HepG2 (cell line): ENCODE measurements around the gene ARL6. TPM values are rescaled to one million over a fixed set of nuclear protein-coding genes. Genes with fewer than 3 reads are reported as not detected.

Source experiments
- AHR ChIP-seq: IDR thresholded peaks from 2 replicates; pipeline ENCODE4 v1.6.1; 2018; ENCODE audit warnings: missing genetic modification reagents, missing compliant biosample characterization
- ATF7 ChIP-seq, 2 experiments: fragments of 450-650 bp in 1 of 2; sonication (generic) in 1 of 2; formaldehyde crosslinking in 1 of 2; IDR thresholded peaks; 2 replicates each; pipeline versions ENCODE4 v1.4.0 to v1.6.1; 2016 to 2020; ENCODE audit warnings: antibody characterized with exemption in 1 of 2, mild to moderate bottlenecking in 1 of 2, missing genetic modification reagents in 1 of 2
- FOSL2 ChIP-seq: sonication (generic); formaldehyde crosslinking; IDR thresholded peaks from 2 replicates; pipeline ENCODE4 v1.4.0; 2020; ENCODE audit warnings: missing genetic modification reagents
- MAZ ChIP-seq, 2 experiments: sonication (generic) in 1 of 2; formaldehyde crosslinking in 1 of 2; IDR thresholded peaks; 2 replicates each; pipeline versions ENCODE4 v1.5.0 to v1.6.1; 2012 to 2020; ENCODE audit warnings: low read depth in 2 of 2, mild to moderate bottlenecking in 2 of 2, borderline replicate concordance in 1 of 2, improper control_type of control experiment in 1 of 2, low read length in 1 of 2, missing genetic modification reagents in 1 of 2, moderate library complexity in 1 of 2
- PHF20 ChIP-seq: sonication (generic); formaldehyde crosslinking; IDR thresholded peaks from 2 replicates; pipeline ENCODE4 v1.5.0; 2020; ENCODE audit warnings: mild to moderate bottlenecking, missing genetic modification reagents
- POLR2AphosphoS5 ChIP-seq: IDR thresholded peaks from 2 replicates; pipeline ENCODE4 v1.6.1; 2012; ENCODE audit warnings: low read depth, low read length
- RFXANK ChIP-seq: IDR thresholded peaks from 2 replicates; pipeline ENCODE4 v1.6.1; 2016
- SIX1 ChIP-seq: sonication (generic); formaldehyde crosslinking; IDR thresholded peaks from 2 replicates; pipeline ENCODE4 v1.4.0; 2020; ENCODE audit warnings: missing genetic modification reagents, borderline replicate concordance
- TBX2 ChIP-seq: sonication (generic); formaldehyde crosslinking; IDR thresholded peaks from 2 replicates; pipeline ENCODE4 v1.5.0; 2020; ENCODE audit warnings: missing genetic modification reagents, mild to moderate bottlenecking, borderline replicate concordance
- U2AF1 ChIP-seq: fragments of 200-400 bp; formaldehyde crosslinking; optimal IDR thresholded peaks from 2 replicates; pipeline ENCODE3; 2017; ENCODE audit warnings: mild to moderate bottlenecking, low read depth, low read length
- ZKSCAN5 ChIP-seq: sonication (generic); formaldehyde crosslinking; IDR thresholded peaks from 2 replicates; pipeline ENCODE4 v1.5.1; 2020; ENCODE audit warnings: mild to moderate bottlenecking, missing genetic modification reagents
- ZNF326 ChIP-seq: sonication (generic); formaldehyde crosslinking; IDR thresholded peaks from 2 replicates; pipeline ENCODE4 v1.4.0; 2020; ENCODE audit warnings: missing genetic modification reagents, borderline replicate concordance
- ZNF563 ChIP-seq: sonication (generic); formaldehyde crosslinking; IDR thresholded peaks from 2 replicates; pipeline ENCODE4 v1.8.0; 2022; ENCODE audit warnings: mild to moderate bottlenecking, moderate library complexity, missing genetic modification reagents
- ZNF652 ChIP-seq: IDR thresholded peaks from 2 replicates; pipeline ENCODE4 v1.6.1; 2016; ENCODE audit warnings: low read depth, borderline replicate concordance
- ZNF724P ChIP-seq: sonication (generic); formaldehyde crosslinking; IDR thresholded peaks from 2 replicates; pipeline ENCODE4 v1.8.0; 2022; ENCODE audit warnings: missing genetic modification reagents, borderline replicate concordance
- ZNF766 ChIP-seq: sonication (generic); formaldehyde crosslinking; IDR thresholded peaks from 2 replicates; pipeline ENCODE4 v1.5.0; 2020; ENCODE audit warnings: missing genetic modification reagents, borderline replicate concordance
- ZNF775 ChIP-seq: sonication (generic); formaldehyde crosslinking; IDR thresholded peaks from 2 replicates; pipeline ENCODE4 v1.4.0; 2020; ENCODE audit warnings: missing genetic modification reagents, mild to moderate bottlenecking, moderate library complexity, borderline replicate concordance
- ZNF782 ChIP-seq: sonication (generic); formaldehyde crosslinking; IDR thresholded peaks from 2 replicates; pipeline ENCODE4 v1.4.0; 2020; ENCODE audit warnings: missing genetic modification reagents, mild to moderate bottlenecking, borderline replicate concordance
- polyA plus RNA-seq, 8 experiments: library from polyadenylated mRNA; depleted of rRNA in 3 of 8; stranded (reverse) in 7 of 8; unstranded in 1 of 8; fragments of >200 nt; fragmentation: Illumina TruSeq in 4 of 8; extraction: Trizol in 4 of 8; gene quantifications; 2 replicates each; pipeline versions ENCODE4 v1.2.1 to v1.2.3, GENCODE V29; 2011 to 2016; ENCODE audit warnings: low read depth in 4 of 8, missing spikeins in 1 of 8, mixed read lengths in 1 of 8; ENCODE audit not compliant: insufficient read depth in 1 of 8
- total RNA-seq, 5 experiments: library from RNA; depleted of rRNA; stranded (reverse); fragments of >200 nt; fragmentation: Illumina TruSeq; extraction: Trizol; gene quantifications; 2 replicates each; pipeline ENCODE4 v1.2.3, GENCODE V29; 2016; ENCODE audit warnings: low read depth in 1 of 5
- TF ChIP-seq, protein P1 (sequence below), 2 experiments: sonication (generic) in 1 of 2; formaldehyde crosslinking in 1 of 2; IDR thresholded peaks; 2 replicates each; pipeline versions ENCODE4 v1.6.1 to v1.9.0; 2014 to 2022; ENCODE audit warnings: antibody characterized with exemption in 1 of 2, borderline replicate concordance in 1 of 2, inconsistent platforms in 1 of 2, low read depth in 1 of 2, missing genetic modification reagents in 1 of 2
- TF ChIP-seq, protein P2 (sequence below): sonication (generic); formaldehyde crosslinking; IDR thresholded peaks from 2 replicates; pipeline ENCODE4 v1.4.0; 2020; ENCODE audit warnings: mild to moderate bottlenecking, missing genetic modification reagents
- TF ChIP-seq, protein P3 (sequence below): sonication (generic); formaldehyde crosslinking; conservative IDR thresholded peaks from 2 replicates; pipeline ENCODE4 v1.8.0; 2022; ENCODE audit warnings: low read depth, missing genetic modification reagents

ARL6 gene
- total and polyA plus RNA-seq, 2 of the 13 experiments (the other 11 are each of a cell fraction or from before 2014, with no cell fraction given): 1.3 to 3.7 TPM

DNA sequence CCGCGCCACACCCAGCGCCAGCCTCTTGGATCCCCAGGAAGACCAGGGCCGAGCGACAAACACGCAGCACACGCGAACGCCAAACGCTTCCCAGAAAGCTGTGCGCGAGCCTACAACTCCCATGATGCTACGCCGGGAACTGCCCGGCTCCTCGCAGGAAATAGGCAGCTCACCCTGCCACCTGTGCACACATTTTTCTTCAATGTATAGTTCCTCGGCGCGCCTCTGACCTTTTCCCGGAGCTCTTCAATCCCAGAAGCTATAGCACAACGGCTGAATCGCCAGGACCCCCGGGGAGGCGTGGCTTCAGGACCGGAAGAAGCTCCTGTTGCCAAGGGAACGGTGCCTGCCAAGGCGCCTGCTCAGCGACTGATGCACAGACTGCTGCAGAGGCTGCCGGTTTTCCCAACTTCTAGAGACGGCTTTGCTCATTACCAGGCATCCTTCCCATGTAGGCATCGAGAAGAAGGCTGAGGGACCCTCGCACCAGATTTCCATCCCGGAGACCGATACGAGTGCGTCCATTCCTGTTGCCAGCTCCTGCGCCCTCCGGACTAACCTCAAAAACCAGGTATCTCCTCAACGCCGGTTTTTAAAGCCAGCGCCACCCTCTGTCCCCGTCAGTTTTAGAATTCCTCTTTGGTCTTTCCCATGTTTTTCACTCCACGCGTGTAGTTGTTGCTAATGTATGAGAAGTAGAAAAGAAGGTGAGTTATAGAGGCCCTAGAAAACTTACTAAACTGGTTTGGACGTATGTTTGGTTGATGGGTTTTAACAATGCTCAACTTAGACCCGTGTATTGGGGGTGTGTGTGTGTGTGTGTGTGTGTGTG lies at the start of gene ARL6 (continued):
- TF ChIP-seq ZNF652 (no peak), POLR2AphosphoS5 (peak; percentile 73), U2AF1 (no peak), RFXANK (CRISPR knock-in tag) (no peak), ZNF724P (CRISPR knock-in tag) (no peak), ZKSCAN5 (CRISPR knock-in tag) (no peak), SIX1 (CRISPR knock-in tag) (no peak), ZNF782 (CRISPR knock-in tag) (no peak), TBX2 (CRISPR knock-in tag) (no peak; the same call in 1 of the 2 replicates), MAZ (IDR thresholded peaks at IDR 0.05; ENCODE audit: borderline replicate concordance, low read depth, low read length) (no peak), MAZ (CRISPR knock-in tag; IDR thresholded peaks at IDR 0.05; ENCODE audit: low read depth) (no peak), ZNF563 (CRISPR knock-in tag) (no peak), ATF7 (IDR thresholded peaks at IDR 0.05) (no peak), ATF7 (CRISPR knock-in tag; IDR thresholded peaks at IDR 0.05) (no peak), PHF20 (CRISPR knock-in tag) (peak; percentile 81), AHR (CRISPR knock-in tag) (no peak), ZNF326 (no peak), ZNF775 (CRISPR knock-in tag) (no peak), FOSL2 (no peak; the same call in none of the 2 replicates), ZNF766 (CRISPR knock-in tag) (no peak)
- TF ChIP-seq, protein P1, sequence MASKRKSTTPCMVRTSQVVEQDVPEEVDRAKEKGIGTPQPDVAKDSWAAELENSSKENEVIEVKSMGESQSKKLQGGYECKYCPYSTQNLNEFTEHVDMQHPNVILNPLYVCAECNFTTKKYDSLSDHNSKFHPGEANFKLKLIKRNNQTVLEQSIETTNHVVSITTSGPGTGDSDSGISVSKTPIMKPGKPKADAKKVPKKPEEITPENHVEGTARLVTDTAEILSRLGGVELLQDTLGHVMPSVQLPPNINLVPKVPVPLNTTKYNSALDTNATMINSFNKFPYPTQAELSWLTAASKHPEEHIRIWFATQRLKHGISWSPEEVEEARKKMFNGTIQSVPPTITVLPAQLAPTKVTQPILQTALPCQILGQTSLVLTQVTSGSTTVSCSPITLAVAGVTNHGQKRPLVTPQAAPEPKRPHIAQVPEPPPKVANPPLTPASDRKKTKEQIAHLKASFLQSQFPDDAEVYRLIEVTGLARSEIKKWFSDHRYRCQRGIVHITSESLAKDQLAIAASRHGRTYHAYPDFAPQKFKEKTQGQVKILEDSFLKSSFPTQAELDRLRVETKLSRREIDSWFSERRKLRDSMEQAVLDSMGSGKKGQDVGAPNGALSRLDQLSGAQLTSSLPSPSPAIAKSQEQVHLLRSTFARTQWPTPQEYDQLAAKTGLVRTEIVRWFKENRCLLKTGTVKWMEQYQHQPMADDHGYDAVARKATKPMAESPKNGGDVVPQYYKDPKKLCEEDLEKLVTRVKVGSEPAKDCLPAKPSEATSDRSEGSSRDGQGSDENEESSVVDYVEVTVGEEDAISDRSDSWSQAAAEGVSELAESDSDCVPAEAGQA (IDR thresholded peaks at IDR 0.05; ENCODE audit: low read depth): 0 out of 2 replicates have a peak, but pooled peaks have one; percentile 27
- TF ChIP-seq, protein P1 (CRISPR knock-in tag; IDR thresholded peaks at IDR 0.05; ENCODE audit: borderline replicate concordance): no peak
- TF ChIP-seq, protein P2, sequence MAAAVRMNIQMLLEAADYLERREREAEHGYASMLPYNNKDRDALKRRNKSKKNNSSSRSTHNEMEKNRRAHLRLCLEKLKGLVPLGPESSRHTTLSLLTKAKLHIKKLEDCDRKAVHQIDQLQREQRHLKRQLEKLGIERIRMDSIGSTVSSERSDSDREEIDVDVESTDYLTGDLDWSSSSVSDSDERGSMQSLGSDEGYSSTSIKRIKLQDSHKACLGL: peak; percentile 56; the same call in 1 of the 2 replicates
- TF ChIP-seq, protein P3, sequence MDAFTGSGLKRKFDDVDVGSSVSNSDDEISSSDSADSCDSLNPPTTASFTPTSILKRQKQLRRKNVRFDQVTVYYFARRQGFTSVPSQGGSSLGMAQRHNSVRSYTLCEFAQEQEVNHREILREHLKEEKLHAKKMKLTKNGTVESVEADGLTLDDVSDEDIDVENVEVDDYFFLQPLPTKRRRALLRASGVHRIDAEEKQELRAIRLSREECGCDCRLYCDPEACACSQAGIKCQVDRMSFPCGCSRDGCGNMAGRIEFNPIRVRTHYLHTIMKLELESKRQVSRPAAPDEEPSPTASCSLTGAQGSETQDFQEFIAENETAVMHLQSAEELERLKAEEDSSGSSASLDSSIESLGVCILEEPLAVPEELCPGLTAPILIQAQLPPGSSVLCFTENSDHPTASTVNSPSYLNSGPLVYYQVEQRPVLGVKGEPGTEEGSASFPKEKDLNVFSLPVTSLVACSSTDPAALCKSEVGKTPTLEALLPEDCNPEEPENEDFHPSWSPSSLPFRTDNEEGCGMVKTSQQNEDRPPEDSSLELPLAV (CRISPR knock-in tag): no peak
